Measurements from ENCODE around the gene AMIGO1. TPM values are rescaled to one million over a fixed set of nuclear protein-coding genes. Genes with fewer than 3 reads are reported as not detected.

AMIGO1 gene
- total RNA-seq, 1 experiment from 2014 or later: 0.10 TPM

- TF ChIP-seq CEBPB (IDR thresholded peaks at IDR 0.05; ENCODE audit: low read depth) (no peak), ZNF274 (IDR thresholded peaks at IDR 0.05; ENCODE audit: low read depth, low read length) (no peak), EGR1 (IDR thresholded peaks at IDR 0.05; ENCODE audit: low read depth) (no peak), POLR2AphosphoS5 (IDR thresholded peaks at IDR 0.05; ENCODE audit: low read depth, low read length) (no peak), FOSL1 (IDR thresholded peaks at IDR 0.05; ENCODE audit: low read depth) (no peak), YY1 (IDR thresholded peaks at IDR 0.05; ENCODE audit: extremely low read depth, insufficient replicate concordance, low read depth, low read length) (no peak)
- TF ChIP-seq, protein P1, sequence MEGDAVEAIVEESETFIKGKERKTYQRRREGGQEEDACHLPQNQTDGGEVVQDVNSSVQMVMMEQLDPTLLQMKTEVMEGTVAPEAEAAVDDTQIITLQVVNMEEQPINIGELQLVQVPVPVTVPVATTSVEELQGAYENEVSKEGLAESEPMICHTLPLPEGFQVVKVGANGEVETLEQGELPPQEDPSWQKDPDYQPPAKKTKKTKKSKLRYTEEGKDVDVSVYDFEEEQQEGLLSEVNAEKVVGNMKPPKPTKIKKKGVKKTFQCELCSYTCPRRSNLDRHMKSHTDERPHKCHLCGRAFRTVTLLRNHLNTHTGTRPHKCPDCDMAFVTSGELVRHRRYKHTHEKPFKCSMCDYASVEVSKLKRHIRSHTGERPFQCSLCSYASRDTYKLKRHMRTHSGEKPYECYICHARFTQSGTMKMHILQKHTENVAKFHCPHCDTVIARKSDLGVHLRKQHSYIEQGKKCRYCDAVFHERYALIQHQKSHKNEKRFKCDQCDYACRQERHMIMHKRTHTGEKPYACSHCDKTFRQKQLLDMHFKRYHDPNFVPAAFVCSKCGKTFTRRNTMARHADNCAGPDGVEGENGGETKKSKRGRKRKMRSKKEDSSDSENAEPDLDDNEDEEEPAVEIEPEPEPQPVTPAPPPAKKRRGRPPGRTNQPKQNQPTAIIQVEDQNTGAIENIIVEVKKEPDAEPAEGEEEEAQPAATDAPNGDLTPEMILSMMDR (IDR thresholded peaks at IDR 0.05 in 2 of 3, conservative IDR thresholded peaks at IDR 0.05 in 1 of 3; ENCODE audit: borderline replicate concordance in 1 of 3, insufficient read depth in 1 of 3, low read depth in 2 of 3, low read length in 2 of 3): no peak
These were observed 32.7 kb downstream of the AMIGO1 start (continued) for GRCh38 chr1:109476825-109477224.

DNA sequence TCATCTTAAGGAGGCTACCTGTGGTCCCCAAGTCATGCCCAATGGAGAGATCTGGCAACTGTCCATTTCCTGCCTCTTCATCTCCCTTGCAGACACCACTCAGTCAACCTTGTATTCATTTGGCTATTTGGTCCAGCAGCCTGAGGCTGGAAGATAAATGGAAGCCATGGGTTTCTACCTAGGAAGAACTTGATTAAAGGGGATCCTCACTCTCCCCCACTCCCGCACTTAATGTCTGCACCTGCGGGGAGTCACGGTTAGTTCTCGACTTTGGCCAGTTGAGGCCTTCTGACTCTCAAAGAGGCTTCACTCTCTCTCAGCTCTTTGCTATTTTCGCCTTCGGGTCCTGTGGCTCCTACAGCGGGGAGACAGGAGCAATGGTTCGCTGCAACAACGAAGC is 34.3 kb downstream of the AMIGO1 start:
- no peak overlapping the region for H3K4me3 ChIP-seq (replicated peaks in 1 of 2; ENCODE audit: low read depth in 1 of 2, low read length in 2 of 2)
- no peak overlapping the region for H2AFZ ChIP-seq (ENCODE audit: low read depth, low read length, poor library complexity, severe bottlenecking)
- no peak overlapping the region for H3K27ac ChIP-seq (ENCODE audit: low read depth, low read length)
- H3K27me3 ChIP-seq (ENCODE audit: insufficient read depth, low read length): peaks cover 23% of the 10 kb centered on the region
- no TSS peak for BruUV-seq (replicated peaks)
- ChIA-PET POLR2A (no interaction called here), CTCF (no interaction called here), RAD21 (ENCODE audit: low non-redundant PET in 1 of 2, low total read pairs in 2 of 2, uncharacterized antibody in 2 of 2, unreplicated experiment in 2 of 2) (no interaction called here)
- no peak for DNase-seq (ENCODE audit: low read depth, low spot score)
- H3K36me3 ChIP-seq (ENCODE audit: control insufficient read depth in 1 of 2, insufficient read depth in 2 of 2, low read length in 2 of 2): no peaks in the 10 kb centered on the region
- peaks cover 3 to 11% of the 10 kb centered on the region in 2 experiments; a peak in 3 of 4 replicates for H3K4me1 ChIP-seq (ENCODE audit: control insufficient read depth in 1 of 2, insufficient read depth in 2 of 2, low read length in 2 of 2)
- intact Hi-C loops (cut with micrococcal nuclease): no loop called here
- no peaks in the 10 kb centered on the region for H3K9me3 ChIP-seq (ENCODE audit: control insufficient read depth in 1 of 2, insufficient read depth in 1 of 2, low read depth in 1 of 2, low read length in 2 of 2)
- no peak overlapping the region for H3K9ac ChIP-seq (ENCODE audit: low read length)
- ATAC-seq: no peak
- no peaks in the 10 kb centered on the region for H4K20me1 ChIP-seq (ENCODE audit: insufficient read depth)
- no peaks in the 10 kb centered on the region for H3K79me2 ChIP-seq (ENCODE audit: insufficient read depth, low read length)
- H3K9me2 ChIP-seq (ENCODE audit: insufficient read depth): no peaks in the 10 kb centered on the region
- no peak overlapping the region for H3K4me2 ChIP-seq (ENCODE audit: low read length)
- TF ChIP-seq SP1 (IDR thresholded peaks at IDR 0.05; ENCODE audit: low read depth): no peak
- no peak for TF ChIP-seq YY1 (IDR thresholded peaks at IDR 0.05; ENCODE audit: extremely low read depth, insufficient replicate concordance, low read depth, low read length)
- TF ChIP-seq, protein P1 (IDR thresholded peaks at IDR 0.05 in 2 of 3, conservative IDR thresholded peaks at IDR 0.05 in 1 of 3; ENCODE audit: borderline replicate concordance in 1 of 3, insufficient read depth in 1 of 3, low read depth in 2 of 3, low read length in 2 of 3): no peak
- no peak for TF ChIP-seq EZH2 (IDR thresholded peaks at IDR 0.05)
- no peak for TF ChIP-seq TCF7L2 (IDR thresholded peaks at IDR 0.05; ENCODE audit: borderline replicate concordance, extremely low read depth, insufficient read depth, insufficient read length)
- TF ChIP-seq CBX3 (IDR thresholded peaks at IDR 0.05; ENCODE audit: low read depth): no peak
- no peak for TF ChIP-seq POLR2A (IDR thresholded peaks at IDR 0.05; ENCODE audit: borderline replicate concordance, extremely low read depth, insufficient read depth, insufficient read length)
- TF ChIP-seq, protein P2, sequence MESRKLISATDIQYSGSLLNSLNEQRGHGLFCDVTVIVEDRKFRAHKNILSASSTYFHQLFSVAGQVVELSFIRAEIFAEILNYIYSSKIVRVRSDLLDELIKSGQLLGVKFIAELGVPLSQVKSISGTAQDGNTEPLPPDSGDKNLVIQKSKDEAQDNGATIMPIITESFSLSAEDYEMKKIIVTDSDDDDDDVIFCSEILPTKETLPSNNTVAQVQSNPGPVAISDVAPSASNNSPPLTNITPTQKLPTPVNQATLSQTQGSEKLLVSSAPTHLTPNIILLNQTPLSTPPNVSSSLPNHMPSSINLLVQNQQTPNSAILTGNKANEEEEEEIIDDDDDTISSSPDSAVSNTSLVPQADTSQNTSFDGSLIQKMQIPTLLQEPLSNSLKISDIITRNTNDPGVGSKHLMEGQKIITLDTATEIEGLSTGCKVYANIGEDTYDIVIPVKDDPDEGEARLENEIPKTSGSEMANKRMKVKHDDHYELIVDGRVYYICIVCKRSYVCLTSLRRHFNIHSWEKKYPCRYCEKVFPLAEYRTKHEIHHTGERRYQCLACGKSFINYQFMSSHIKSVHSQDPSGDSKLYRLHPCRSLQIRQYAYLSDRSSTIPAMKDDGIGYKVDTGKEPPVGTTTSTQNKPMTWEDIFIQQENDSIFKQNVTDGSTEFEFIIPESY (IDR thresholded peaks at IDR 0.05; ENCODE audit: extremely low read depth, insufficient replicate concordance, low read length): no peak
- no peak for TF ChIP-seq MAX (IDR thresholded peaks at IDR 0.05)
- TF ChIP-seq FOSL1 (IDR thresholded peaks at IDR 0.05; ENCODE audit: low read depth): no peak
- no peak for TF ChIP-seq EGR1 (IDR thresholded peaks at IDR 0.05; ENCODE audit: low read depth)
- TF ChIP-seq ATF3 (IDR thresholded peaks at IDR 0.05): no peak
- no peak for TF ChIP-seq ZNF274 (IDR thresholded peaks at IDR 0.05; ENCODE audit: low read depth, low read length)
- TF ChIP-seq ELF1 (IDR thresholded peaks at IDR 0.05; ENCODE audit: borderline replicate concordance, low read depth): no peak
